Ishikawa (cell line): ENCODE measurements around the gene MUS81.

Source experiments
- CREB1 ChIP-seq: IDR thresholded peaks from 2 replicates; pipeline ENCODE4 v1.6.1; 2012; ENCODE audit warnings: low read depth
- EGR1 ChIP-seq: IDR thresholded peaks from 2 replicates; pipeline ENCODE4 v1.6.1; 2012
- NFIC ChIP-seq: IDR thresholded peaks from 2 replicates; pipeline ENCODE4 v1.6.1; 2012
- RAD21 ChIP-seq: IDR thresholded peaks from 2 replicates; pipeline ENCODE4 v1.6.1; 2012; ENCODE audit warnings: low read depth
- REST ChIP-seq: IDR thresholded peaks from 2 replicates; pipeline ENCODE4 v1.6.1; 2012; ENCODE audit warnings: low read depth, mild to moderate bottlenecking
- TCF12 ChIP-seq: IDR thresholded peaks from 2 replicates; pipeline ENCODE4 v1.6.1; 2012; ENCODE audit warnings: low read depth
- USF1 ChIP-seq: IDR thresholded peaks from 2 replicates; pipeline ENCODE4 v1.6.1; 2012
- YY1 ChIP-seq: IDR thresholded peaks from 2 replicates; pipeline ENCODE4 v1.6.1; 2012; ENCODE audit warnings: low read depth

GRCh38 chr11:65892661-65893317 lies 32.6 kb downstream of the MUS81 start:
- TF ChIP-seq RAD21 (no peak), NFIC (no peak), CREB1 (no peak), REST (no peak), TCF12 (no peak), YY1 (no peak), USF1 (no peak), EGR1 (no peak)
